Measurements from ENCODE around the gene PVALEF. TPM values are rescaled to one million over a fixed set of nuclear protein-coding genes. Genes with fewer than 3 reads are reported as not detected.

The PVALEF gene
- total RNA-seq, 1 donor from 2014 or later: not detected

GRCh38 chr17:81128338-81128737 is 37.0 kb upstream of the PVALEF start:
- DNase-seq (ENCODE audit: extremely low read depth, low read depth, low spot score): no peak

- no peak for DNase-seq (ENCODE audit: extremely low read depth, low read depth, low spot score)
Observed at GRCh38 chr17:81128774-81129173, 36.5 kb upstream of the PVALEF start.

- DNase-seq (ENCODE audit: extremely low read depth, low read depth, low spot score): no peak
Observed at GRCh38 chr17:81129289-81129688, 36.0 kb upstream of the PVALEF start.

GRCh38 chr17:81129711-81130367 is 35.5 kb upstream of the PVALEF start:
- no peak for DNase-seq (ENCODE audit: extremely low read depth, low read depth, low spot score)

GRCh38 chr17:81130385-81131361 is 34.6 kb upstream of the PVALEF start:
- no peak for DNase-seq (ENCODE audit: extremely low read depth, low read depth, low spot score)

GRCh38 chr17:81131486-81132196 is 33.7 kb upstream of the PVALEF start:
- DNase-seq (ENCODE audit: extremely low read depth, low read depth, low spot score): no peak

- no peak for DNase-seq (ENCODE audit: extremely low read depth, low read depth, low spot score)
Observed at GRCh38 chr17:81132197-81132540, 33.1 kb upstream of the PVALEF start.

- no peak for DNase-seq (ENCODE audit: extremely low read depth, low read depth, low spot score)
Observed at GRCh38 chr17:81132770-81133723, 32.3 kb upstream of the PVALEF start.

GRCh38 chr17:81134064-81134781 is 31.1 kb upstream of the PVALEF start:
- no peak for DNase-seq (ENCODE audit: extremely low read depth, low read depth, low spot score)

GRCh38 chr17:81135505-81136278 is 29.6 kb upstream of the PVALEF start:
- DNase-seq (ENCODE audit: extremely low read depth, low read depth, low spot score): no peak

GRCh38 chr17:81136366-81136765 is 28.9 kb upstream of the PVALEF start:
- DNase-seq (ENCODE audit: extremely low read depth, low read depth, low spot score): no peak

GRCh38 chr17:81137248-81137647 is 28.1 kb upstream of the PVALEF start:
- DNase-seq (ENCODE audit: extremely low read depth, low read depth, low spot score): no peak

- DNase-seq (ENCODE audit: extremely low read depth, low read depth, low spot score): no peak
Observed at GRCh38 chr17:81138083-81138482, 27.2 kb upstream of the PVALEF start.

- DNase-seq (ENCODE audit: extremely low read depth, low read depth, low spot score): no peak
Observed at GRCh38 chr17:81138500-81138899, 26.8 kb upstream of the PVALEF start.

GRCh38 chr17:81139428-81139827 is 25.9 kb upstream of the PVALEF start:
- no peak for DNase-seq (ENCODE audit: extremely low read depth, low read depth, low spot score)

GRCh38 chr17:81140018-81140417 is 25.3 kb upstream of the PVALEF start:
- DNase-seq (ENCODE audit: extremely low read depth, low read depth, low spot score): no peak

- no peak for DNase-seq (ENCODE audit: extremely low read depth, low read depth, low spot score)
Observed at GRCh38 chr17:81140695-81141094, 24.6 kb upstream of the PVALEF start.

GRCh38 chr17:81142301-81143199 is 22.8 kb upstream of the PVALEF start:
- DNase-seq (ENCODE audit: extremely low read depth, low read depth, low spot score): peak; percentile 14
